Measurements from ENCODE around the gene CLRN3.

The CLRN3 gene

DNA sequence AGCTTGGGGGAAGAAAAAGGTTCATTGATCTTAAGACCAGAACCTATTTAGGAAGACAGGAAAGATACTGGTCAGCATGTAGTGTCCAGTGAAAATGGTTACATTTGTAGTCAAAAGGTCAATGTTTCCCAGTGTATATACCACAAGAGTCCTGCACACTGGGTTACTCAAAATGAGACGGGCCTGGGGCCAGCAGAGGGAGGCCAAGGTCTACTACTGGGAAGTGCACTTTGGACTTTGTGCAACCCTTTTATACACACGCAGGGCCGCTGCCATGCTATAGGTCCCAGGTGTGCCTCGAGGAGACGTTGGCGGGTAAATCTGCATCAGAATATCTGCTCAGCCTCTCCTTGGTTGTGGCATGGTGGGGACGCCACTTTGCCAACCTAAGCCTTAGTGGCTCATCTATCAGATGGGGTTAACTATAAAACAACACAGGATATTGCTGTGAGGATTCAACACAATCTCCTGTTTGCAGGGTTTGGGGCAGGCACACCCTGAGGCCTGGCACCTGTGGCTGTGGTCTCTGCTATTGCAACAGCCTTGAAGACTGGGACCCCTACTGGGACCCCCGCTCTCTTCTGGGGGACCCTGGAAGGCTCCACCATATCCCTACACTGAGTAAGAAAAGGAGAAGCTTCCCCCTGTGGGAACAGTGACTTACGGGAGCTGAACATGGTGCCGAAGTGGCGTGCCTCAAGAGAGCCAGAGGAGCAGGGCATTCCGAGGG is 19.7 kb downstream of the CLRN3 start:
- DNase-seq, result no peak

DNA sequence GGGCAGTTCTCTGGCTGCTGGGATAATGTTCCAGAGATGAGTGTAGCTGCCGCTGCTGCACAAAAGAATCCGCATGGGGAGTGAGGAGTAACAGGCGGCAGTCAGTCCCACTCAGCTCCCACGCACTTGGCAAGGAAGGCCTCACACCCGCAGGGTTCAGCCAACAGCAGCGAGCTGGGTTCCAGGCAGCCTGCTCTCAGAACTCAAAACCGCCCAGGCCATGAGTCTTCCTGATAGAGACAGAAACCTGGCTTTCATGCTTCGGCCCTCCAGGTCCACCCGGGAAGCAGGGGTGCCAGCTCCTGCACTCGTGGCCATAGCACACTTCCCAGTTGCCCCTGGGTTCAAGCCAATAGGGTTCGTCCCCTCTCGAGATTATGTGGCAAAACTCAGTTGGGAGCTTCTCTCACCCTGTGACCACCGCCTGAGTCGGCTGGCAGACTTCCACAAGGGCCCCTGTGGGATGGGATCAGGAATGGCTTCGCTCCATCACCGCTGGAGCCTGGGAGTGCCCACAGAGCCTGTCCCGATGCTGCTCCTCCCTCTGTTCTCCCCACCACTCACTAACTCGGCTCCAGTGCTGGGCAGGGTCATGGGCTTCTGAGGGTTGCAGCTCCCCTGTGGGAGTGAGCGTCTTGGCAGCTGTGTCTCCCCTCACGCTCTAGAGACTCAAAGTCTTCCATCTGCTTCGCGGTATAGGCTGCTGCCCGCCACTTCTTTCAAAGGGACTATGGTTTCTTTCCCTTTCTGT is 20.6 kb downstream of the CLRN3 start:
- DNase-seq, result no peak

DNA sequence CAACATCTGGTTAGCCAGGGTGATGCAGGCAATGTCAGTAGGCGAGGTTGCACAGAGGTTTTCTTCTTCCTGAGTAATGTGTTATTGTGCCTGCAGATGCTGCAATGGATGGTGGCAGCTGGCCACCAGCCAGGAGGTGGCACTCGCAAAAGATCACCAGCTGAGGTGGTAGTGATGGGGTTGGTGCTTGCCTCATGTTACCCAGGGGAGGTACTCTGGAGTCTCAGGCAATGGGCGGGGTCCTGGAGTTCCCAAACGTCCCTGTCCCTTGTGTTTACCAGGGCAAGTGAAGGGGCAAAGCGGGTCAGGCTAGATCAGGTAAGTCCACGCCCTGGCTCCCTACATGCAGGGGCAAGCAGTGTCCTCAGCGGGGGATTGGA is 21.1 kb downstream of the CLRN3 start:
- DNase-seq, result no peak

DNA sequence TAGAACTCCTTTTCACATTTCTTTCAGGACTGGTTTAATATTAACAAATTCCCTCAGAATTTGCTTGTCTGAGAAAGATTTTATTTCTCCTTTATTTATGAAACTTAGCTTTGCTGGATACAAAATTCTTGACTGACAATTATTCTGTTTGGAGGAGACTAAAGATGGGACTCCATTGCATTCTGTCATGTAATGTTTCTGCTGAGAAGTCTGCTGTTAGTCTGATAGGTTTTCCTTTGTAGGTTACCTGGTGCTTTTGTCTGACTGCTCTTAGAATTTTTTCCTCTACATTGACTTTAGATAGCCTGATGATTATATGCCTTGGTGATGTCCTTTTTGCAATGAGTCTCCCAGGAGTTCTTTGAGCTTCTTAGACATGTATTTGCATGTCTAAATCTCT is 23.4 kb downstream of the CLRN3 start:
- no peak for DNase-seq

DNA sequence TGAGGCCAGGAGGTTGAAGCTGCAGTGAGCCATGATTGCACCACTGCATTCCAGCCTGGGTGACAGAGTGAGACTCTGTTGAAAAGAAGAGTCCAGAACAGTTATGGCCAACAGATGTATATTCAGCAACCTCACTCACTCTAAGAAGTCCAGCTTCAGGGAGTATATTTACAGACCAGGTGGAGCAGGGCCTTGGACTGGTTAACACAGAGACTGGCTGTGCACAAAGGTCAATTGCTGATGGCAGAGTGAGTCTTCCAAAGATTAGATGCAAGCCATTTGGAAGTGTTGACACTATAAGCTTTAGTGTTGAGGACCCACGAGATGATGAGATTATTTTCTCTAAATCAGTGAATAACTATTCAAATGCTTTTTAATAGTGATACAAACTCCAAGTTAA is 24.9 kb downstream of the CLRN3 start:
- DNase-seq, result no peak

DNA sequence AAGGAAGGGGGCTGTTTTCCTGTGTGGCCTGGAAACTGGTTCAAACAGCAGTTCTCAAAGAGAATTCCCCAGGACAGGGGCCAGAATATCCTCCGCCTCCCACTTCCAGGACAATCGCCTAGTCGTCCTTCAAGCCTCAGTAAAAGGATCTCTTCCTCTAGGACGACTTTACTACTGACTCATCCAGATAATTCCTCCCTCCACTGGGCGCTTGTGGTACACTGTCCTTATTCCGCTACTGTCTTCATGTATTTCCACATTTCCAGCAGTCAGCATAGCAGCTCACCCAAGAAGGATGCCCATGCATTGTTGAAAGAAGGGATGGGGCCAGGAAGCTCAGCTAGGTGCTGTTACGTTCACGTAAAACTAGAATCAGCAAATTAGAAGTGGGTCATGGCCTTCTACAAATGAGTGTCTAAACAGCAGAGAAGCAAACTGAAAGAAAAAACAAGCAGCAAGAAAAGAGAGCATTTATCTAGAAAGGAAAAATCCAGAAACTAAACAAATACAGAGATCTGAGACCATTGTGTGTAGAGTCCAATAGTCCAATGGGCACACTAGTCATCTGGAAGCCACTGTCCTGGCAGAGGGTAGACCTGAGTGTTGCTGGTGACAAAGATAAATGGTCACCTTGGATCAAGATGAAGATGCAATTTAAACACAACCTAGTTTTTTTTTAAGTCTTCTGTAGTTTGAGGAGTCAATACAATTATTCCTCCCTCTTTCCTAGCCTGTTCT is 26.3 kb downstream of the CLRN3 start:
- DNase-seq, result no peak

DNA sequence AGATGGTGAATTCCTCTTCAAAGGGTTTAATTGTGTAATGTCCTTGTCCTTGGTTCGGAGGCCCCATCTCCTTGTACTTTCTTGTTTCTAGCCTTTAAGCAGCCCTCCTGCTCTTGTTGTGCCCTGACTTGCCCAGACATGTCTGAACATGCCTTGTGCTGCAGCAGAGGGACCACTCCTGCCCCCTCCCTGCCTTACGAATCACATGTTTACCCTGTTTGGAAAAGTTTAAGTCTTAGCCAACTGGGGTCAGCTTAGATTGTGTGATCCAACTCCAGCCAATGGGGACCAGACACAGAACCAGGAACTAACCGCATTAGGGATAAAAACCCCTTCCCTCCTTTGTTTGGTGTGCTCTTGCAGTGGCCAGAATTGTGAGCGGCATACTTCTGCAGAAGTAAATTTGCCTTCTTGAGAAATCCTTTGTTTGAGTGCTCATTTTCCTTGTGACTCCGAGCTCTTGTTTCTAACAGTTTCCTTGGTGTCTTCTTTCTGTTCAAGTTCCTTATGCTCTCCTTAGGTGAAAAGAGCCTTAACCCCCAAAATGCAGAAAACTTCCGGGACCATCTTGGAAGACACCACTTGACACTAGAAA is 29.4 kb downstream of the CLRN3 start:
- no peak for DNase-seq

DNA sequence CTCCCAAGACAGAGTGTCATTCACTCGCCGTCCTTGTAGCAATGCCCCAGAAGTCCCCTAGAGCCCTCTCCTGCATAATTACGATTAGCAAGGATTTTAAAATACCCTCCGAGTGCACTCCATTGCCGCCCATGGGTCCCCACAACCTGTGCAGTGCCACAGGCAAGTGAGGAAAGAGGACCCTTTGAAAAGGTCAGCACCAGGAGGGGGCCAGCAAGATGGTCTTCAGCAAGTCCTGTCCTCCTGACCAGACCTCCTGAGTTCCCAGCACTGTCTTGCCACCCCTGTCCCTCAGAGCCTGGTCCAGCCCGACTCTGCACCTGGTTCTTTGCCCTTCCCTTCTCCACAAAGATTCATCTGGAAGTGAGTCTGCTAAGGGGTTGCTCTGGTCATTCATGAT is 32.1 kb downstream of the CLRN3 start:
- DNase-seq, result no peak

DNA sequence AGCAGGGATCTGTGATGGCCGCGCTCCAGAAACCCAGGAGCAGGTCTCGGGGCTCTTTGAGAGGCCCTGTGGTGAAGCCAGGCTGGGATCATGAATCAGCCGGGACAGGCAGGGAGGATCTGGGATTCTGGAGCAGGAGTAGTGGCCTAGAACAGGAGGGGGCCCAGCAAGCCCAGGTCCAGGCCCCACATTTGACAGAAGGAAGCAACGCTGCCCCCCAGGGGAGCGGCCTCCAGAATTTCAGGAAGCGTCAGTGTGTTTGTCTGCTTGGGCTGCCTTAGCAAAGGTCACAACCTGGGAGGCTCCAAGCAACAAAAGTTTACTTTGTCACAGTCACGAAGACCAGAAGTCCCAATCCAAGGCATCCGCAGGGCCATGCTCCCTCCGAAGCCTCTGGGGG is 36.8 kb downstream of the CLRN3 start:
- DNase-seq, result no peak

DNA sequence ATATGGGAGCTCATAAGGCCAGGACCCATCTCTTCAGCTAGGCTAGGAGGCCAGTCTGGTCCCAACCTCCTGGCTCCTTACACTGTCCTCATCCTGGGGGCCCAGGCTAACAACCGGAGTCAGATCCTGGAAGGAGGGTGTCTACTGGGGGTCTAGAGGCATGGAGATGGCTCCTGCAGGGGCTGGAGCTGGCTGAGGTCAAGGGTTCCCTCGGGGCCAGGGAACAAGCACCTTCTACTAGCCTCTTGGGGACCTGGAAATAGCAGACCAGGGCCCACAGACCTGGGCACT is 37.2 kb downstream of the CLRN3 start:
- DNase-seq, result no peak

DNA sequence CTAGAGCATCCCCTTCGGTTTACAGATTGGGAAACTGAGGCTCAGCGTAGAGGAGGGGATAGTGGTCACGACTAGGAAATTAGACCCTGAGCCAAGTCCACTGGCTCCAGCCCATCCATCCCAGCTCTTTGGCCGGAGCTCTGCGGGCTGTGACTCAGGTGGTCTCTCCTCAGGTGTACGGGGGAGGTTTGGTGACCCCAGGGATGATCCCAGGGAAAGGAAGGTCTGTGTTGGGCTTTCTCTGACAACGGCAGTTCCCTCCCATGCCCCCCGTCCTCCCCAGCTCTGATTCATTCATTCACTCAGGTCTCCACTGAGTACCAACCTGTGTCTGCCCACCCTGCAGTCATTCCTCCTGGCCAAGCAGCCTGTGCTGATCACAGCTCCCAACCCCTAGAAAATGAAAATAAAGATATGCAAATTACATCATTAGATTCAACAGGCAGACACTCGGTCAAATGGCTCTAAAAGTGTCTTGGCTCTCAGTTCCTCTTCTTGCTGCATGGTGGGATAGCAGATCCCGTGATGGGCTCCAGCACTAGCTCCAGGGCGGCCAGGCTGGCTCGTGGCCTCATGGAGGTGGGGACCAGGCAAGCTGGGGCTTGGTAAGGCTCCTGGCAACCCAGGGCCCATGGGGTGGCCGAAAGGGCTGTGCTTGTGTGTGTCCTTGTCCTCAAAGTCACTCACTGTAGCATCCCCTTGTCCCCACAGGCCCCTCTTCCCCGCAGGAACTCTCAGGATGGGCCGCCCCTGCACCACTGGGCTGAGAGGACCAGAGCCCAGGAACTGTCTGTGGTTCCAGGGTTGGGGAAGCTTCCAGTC is 37.8 kb downstream of the CLRN3 start:
- DNase-seq, result no peak

DNA sequence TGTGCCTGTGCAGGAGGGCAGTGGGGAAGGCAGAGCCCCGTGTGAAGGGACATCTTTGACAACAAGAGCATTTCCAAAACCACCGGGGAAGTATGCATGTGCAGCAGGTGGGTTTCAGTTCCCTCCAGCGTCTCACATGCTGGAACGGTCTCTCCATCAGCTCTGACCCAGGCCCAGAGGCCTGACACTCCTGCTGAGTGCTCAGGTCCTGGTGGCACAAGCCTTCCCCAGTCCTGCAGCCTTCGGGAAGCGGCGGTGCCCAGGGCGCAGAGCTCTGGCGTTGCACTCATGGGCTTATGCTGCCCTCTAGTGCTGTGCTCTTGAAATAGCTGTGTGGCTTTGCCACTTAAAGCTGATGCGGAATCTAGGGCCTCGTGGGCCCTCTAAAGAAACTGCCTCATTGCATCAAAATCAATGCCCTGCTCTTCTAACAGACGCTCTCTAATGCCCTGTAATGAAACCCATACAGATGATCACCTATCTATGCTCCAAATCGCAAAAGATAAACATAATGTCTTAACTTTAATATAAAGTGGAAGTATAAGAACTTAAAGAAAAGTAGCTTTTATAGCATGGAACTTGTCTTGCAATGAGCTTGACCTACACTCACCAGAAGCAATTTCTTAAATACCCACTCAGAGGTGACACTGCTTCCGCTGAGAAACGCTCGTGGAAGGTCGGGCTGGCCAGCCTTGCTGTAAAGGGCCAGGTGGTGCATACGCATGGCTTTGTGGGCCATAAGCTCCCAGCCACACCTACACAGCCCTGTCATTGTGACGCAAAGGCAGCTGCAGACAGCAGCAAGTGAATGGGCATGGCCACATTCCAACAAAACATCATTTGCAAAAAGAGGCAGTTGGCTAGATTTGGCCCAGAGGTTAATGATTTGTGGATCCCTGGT is 38.6 kb downstream of the CLRN3 start:
- DNase-seq, result peak; percentile 77

DNA sequence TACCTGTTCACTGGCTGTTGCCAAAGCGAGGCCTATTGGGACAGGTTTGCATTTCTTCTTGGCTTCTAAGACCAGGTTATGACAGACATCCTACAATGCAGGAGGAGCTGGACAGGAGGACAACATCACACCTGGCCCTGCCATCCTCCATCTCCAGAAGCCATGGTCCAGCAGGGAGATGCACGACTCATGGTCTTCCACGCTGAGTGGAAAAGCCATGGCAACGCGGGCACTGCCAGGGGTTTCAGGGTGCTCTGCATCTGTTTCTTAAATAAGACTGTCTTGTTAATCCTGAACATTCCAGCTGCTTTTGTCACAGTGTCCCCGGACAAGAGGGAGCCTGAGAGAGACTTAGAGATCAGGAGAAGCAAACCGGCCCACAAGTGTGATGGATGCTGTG is 40.3 kb downstream of the CLRN3 start:
- no peak for DNase-seq

DNA sequence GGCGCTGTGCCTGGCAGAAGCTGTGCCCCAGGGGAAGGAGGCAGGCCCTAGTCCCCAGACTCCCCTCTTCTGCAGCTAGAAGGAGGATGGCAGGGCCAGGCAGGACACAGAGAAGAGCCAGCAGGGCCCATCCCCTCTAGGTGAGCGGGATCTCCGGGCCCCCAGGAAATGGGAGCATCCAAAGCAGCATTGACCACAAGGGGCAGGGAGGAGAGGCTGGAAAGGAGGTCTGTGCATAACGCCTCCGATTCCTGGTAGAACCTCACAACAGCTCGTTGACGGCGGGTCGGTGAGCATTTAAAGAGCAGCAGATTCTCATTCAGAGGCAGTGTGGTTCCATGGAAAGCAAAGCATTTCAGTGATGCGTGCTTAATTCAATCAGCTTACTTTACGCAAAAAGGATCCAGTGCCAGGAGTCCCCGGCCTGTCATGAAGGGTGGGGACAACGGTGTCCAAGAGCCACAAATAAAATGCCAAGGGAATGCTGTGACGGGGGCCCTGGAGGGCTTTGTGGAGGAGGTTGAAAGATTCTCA is 41.0 kb downstream of the CLRN3 start:
- no peak for DNase-seq

DNA sequence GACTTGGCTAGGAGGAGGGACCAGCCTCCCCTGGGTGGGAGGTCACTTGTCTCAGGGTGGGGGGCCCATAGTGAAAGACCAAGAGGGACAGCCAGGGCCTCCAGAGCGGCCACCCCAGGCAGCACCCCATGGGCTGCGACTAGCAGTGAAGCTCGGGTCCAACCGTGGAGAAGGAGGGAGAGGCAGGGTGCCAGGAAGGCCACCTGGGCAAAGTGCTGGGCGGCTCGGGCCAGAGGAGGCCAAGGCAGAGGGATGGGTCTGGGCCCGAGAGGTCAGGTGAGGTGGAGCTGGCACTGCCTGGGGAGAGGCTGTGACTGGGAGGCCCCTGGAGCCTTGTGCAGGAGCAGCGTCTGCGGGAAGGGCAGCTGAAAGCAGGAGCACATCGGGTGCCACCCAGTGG is 41.8 kb downstream of the CLRN3 start:
- DNase-seq, result no peak

DNA sequence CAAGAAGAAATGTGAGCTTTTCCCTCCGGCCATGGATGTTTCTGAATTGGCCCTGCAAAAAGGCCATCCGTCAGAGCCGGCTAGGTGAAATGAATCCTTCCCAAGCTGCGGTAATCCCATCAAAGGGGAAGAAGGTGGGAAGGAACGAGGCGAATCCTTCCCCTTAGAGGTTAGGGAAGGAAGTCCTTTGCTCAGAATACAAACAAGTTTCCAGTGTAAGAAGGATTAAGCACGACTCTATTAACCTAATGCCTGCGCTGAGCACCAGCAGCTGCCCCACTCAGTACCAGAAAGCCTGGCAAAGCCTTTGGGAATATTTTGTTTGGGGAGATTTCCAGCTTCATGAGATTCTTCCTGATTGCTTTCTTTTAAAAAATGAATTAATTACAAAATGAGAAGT is 42.8 kb downstream of the CLRN3 start:
- no peak for DNase-seq

DNA sequence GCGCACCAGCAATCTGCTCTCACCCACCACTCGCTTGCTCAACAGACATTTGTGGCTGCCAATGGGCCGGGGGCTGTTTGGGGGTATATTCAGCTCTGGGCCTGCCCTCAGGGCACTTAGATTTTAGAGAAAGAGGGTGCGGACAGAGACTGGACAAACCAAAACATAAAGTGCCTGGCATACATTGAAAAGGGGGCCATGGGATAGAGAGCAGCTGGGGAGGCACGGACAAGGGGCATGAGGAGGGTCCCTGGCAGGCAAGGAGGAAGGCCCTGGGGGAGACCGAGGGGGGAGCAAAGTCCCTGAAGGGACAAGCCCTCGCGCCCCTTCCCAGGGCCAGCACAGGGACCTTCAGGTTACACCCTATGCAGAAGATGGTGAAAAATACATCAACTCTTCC is 43.5 kb downstream of the CLRN3 start:
- DNase-seq, result no peak

DNA sequence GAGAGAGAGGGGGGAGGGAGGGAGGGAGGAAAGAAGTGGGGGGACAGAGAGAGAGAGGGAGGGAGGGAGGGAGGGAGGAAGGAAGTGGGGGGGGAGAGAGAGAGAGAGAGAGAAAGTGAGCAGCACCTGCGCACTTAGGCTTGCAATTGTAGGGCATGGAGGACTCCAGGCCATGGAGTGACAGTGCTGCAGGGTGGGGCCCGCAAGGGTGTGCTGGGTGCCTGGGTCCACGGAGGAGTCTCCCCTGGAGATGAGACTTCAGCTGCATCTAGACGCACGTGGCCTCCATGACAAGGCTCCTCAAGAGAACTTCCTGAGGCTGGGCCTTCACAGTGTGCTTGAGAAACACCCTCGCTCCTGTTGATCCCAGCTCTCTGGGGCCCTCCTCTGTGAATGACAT is 44.5 kb downstream of the CLRN3 start:
- no peak for DNase-seq

DNA sequence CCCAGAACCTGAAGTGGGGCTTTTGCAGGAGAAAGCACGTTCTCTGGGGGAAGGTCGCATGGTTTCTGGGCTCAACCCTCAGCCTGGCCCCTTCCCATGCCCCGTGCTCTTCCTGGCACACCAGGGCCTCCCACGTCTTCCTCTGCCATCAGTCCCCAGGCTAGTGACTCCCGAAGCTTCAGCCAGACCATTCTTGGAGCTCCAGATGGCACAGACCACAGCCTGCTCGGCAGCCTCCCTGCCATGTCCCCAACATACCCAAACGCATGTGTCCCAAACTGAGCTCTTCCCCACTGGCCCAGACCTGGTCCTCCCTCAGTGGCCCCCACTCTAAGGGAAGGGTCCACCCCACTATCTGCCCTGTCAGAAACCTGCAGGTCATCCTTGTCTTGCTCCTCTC is 47.0 kb downstream of the CLRN3 start:
- DNase-seq, result no peak

DNA sequence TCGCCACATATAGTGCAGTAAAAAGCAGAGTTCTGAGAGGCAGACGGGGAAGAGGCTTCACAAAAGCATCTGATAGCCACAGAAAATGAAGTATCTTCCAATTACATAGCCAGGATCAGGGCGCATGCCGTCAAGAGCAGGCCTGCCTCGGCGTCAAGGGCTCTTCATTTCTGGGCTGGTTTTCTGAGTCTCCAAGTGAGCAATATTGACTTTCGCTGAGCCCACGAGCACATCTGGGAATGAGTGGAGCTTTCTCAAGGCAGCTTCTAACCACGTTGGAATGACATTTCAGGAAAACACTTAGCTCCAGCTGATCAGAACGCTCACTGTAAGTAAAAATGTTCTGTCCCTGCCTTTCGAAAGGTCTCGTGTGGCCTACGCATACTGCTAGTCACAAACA is 51.9 kb downstream of the CLRN3 start:
- DNase-seq, result no peak

DNA sequence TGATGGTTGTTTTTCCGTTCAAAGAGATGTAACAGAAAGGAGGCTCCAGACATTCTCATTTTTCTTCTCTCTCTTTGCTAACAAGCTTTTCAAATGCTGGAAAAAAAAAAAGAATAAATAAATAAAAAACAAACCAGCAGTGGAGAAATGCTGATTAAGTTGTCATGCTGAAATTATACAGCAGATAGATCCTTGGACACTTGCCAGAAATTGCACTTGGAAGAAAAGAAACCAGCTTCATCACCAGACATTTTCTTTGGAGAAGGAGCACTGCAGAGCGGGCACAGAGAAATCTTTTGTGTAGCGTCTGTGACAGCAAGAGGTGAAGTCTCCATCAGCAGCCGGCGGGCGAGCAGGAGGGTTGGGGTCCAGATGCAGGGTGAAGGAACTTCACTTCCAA is 55.8 kb downstream of the CLRN3 start:
- no peak for DNase-seq

DNA sequence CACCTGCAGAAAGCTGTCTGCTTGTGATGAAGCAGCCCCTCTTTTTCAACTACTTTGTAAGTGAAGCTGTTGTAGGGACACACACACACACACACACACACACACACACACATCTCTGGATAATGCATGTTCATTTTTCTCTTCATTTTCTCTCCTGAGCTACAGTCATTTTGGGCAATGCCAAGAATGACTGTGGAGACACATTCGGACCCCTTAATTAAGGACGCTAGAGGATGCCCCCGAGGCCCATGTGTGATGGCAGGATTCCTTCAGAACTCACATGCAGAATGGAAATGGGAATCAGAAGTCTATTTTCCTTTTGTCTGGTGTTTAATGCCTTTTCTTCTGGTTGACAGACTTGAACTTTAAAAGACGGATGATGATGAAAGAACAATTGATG is 56.6 kb downstream of the CLRN3 start:
- DNase-seq, result no peak

All from activated CD8-positive, alpha-beta memory T cell treated with anti-CD3 and anti-CD28 coated beads for 24 hours (primary cell).